HG02840 (cell line): ENCODE measurements around the gene IP6K1.
"Not testable (repeated sequence)": the region's sequence is repeated elsewhere in the genome, so short reads cannot be mapped to it uniquely, and the experiment has no call there.

Experiments
- ATAC-seq: cut with Tn5 transposase; IDR thresholded peaks from one replicate; pipeline ENCODE4 v1.9.1; 2021; ENCODE audit warnings: mild to moderate bottlenecking, moderate library complexity, moderate number of reproducible peaks; ENCODE audit not compliant: unreplicated experiment, low FRiP score

IP6K1 gene

DNA sequence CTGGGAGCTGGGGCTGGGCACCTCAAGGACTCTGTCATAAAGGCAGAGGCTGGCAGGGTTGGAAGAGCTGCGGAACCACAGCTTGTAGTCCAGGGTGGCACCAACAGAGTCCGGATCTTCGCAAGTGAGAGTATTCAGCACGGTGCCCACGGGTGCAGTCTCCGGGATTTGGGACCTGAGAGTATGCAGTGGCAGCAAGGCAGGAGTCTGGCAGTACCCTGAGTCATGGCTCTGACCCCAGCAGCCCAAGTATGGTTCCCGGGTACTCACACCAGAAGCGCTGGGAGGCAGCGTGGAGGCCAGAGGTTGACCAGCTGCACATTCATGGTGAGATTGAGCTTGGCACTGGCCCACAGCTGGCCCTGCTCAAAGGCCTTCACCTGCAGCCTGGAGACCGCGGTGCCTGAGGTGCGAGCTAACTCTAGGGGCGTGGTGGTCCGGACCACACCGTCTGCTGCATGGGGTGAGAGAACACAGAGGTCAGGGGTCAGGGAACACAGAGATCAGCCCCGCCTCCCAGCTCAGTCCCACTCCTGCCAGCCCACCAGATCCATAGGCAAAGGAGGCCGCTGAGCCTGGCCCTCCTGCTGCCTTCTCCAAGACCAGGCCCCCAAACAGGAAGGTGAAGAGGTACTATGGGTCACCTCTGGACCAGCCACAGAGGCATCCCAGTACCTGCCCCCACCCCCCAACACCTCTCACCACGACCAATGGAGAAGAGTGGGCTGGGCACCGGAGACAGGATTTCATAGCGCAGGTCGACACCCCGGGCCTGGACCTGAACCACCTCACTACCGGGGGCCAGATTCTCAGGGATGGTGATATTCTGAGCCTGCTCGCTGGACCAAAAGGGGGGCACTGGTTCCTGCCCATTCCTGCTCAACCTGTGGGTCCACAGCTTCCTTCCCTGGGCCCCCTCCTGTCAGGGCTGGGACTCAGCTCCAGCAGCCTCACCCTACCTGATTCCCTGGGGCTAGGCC lies 8.9 kb upstream of the IP6K1 start:
- no peak for ATAC-seq

DNA sequence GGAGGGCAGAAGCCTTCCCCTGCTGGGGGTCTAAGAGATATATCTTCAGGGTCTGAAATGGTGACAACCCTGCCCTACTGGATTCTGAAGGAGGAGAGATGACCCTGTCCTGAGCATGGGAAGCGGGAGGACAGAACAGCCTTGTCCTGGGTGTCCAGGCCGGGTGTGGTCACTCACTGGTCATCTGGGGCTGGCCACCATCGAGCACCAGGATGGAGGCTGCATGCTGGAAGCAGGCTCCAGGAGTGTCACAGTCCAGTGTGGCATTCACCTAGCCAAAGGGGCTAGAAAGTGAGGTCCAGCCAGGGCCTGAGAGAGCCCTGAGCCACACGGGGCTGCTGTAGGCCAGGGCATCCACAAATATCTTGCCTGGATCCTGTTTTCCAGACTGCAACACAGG lies 8.1 kb upstream of the IP6K1 start:
- ATAC-seq: no peak

GRCh38 chr3:49793486-49794085 lies 7.2 kb upstream of the IP6K1 start:
- no peak for ATAC-seq

DNA sequence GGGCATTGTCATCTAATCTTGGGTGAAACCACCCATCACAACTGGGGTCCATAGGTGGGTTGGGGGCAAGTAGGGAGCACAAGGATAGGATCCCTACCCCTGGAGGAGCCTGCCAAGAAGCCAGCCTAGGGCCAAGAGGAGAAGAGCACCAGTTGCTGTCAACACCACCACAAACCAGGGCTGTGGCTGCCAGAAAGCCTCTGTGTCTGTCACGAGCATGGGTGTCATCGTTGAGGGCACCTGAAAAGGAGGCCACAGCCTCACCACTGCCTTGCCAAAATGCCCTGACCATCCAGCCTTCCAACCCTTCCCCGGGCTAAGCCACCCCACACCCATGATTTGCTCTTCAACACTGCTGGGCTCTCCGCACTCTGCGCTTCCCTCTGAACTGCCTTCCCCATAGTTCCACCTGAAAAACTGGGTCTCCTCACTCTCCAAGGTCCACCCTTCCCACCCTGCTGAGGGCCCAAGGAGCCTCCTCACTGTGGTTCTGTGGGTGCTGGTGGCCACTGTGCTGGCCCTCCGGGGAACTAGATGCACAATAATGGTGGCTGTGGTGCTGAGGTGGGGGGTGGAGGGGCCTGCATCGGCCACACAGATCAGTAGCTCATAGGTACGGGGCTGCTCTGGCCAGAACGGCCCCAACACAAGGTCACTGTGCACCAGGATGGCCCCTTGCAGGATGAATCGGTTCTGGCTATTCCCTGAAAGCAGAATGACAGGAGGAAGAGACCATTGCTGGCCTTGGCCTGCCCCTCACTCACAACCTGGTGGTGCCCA lies 6.2 kb upstream of the IP6K1 start:
- ATAC-seq: no peak

DNA sequence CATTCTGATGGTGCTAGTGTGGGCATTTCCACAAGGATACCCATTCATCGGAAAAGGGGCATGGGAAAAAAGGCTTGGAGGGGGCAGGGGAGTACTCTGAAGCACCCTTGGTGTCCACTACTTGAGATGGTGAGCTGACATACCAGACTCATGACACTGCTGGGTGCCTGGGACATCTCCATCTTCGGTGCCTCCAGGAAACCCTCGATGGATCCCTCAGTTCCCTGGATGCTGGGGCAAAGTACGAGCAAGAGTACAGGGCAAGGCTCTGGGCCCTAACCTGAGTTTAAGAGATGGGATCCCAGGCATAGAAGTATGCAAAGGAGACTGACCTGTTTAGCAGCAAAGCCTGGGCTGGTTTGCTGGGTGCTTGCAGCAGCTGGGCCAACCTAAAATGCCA lies 5.2 kb upstream of the IP6K1 start:
- ATAC-seq: no peak

- no peak for ATAC-seq
Observed at GRCh38 chr3:49790626-49791411, 4.5 kb upstream of the IP6K1 start.

- no peak for ATAC-seq
Observed at GRCh38 chr3:49788056-49788455, 1.7 kb upstream of the IP6K1 start.

- ATAC-seq: no peak
Observed at GRCh38 chr3:49787536-49787935, 1.2 kb upstream of the IP6K1 start.

- no peak for ATAC-seq
Observed at GRCh38 chr3:49787182-49787464, 781 bp upstream of the IP6K1 start.

DNA sequence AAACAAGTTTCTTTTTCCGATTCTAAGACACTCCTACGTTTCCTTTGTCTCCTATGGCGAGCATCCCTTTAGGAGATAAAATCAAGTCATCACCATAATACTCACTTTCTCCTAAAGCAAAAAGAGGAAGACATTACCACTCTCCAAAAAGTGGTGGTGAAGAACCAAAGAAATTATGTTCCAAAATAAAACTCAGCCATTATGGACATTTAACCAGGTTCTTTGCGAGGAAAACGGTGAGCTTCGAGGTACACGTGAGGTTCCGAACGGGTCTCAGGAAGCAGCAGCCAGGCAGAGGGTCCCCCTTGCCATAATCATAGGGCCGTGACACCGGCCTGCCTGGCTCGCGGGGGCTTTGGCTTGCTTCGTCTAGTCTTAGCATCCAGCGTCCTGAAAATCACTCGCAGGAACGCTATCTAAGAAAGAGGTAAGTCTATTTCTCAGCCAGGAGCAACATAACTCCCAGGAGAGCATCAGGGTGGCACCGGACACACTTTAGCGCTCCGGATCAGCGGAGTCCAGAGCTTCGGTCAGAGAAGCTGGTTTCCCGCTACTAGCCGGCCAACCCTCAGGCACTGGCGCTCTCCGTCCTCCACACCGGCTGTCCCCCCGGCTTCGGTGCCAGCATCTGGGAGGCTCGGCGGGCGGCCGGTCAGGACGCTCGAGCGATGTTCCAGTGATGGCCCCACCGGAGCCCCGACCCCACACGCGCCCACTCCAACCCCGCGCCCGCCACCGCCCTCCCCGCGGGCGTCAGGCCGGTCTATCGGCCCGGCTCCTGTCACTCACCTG lies 581 bp downstream of the IP6K1 start:
- ATAC-seq: peak; percentile 36

DNA sequence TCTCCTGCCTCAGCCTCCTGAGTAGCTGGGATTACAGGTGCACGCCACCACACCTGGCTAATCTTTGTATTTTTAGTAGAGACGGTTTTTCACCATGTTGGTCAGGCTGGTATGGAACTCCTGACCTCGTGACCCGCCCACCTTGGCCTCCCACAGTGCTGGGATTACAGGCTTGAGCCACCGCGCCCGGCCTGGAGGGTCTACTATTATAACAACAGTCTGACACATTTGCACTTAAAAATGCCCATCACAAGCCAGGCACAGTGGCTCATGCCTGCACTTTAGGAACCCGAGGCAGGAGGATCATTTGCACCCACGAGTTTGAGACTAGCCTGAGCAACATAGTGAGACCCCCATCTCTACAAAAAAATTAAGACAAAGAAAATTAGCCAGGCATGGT lies 4.1 kb downstream of the IP6K1 start:
- ATAC-seq: not testable (repeated sequence)

GRCh38 chr3:49781415-49782199 lies 4.7 kb downstream of the IP6K1 start:
- ATAC-seq: no peak

DNA sequence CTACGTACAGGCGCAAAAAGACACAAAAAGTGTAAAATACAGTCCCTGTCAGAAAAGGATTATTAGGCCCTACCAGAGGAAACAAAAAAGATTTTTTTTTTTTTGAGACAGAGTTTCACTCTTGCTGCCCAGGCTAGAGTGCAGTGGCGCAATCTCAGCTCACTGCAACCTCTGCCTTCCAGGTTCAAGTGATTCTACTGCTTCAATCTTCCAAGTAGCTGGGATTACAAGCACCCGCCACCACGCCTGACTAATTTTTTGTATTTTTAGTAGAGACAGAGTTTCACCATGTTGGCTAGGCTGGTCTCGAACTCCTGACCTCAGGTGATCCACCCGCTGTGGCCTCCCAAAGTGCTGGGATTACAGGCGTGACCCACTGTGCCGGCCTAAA lies 5.4 kb downstream of the IP6K1 start:
- not testable (repeated sequence) for ATAC-seq

GRCh38 chr3:49780080-49780974 lies 6.0 kb downstream of the IP6K1 start:
- ATAC-seq: no peak

- ATAC-seq: no peak
Observed at GRCh38 chr3:49779358-49780079, 6.8 kb downstream of the IP6K1 start.

GRCh38 chr3:49776101-49776500 lies 10.2 kb downstream of the IP6K1 start:
- not testable (repeated sequence) for ATAC-seq

GRCh38 chr3:49775538-49775937 lies 10.8 kb downstream of the IP6K1 start:
- ATAC-seq: no peak
